Muscle of back (tissue), 11 donors: Measurements from ENCODE around the gene RFPL2. TPM values are rescaled to one million over a fixed set of nuclear protein-coding genes. Genes with fewer than 3 reads are reported as not detected.
"Not testable (repeated sequence)": the region's sequence is repeated elsewhere in the genome, so short reads cannot be mapped to it uniquely, and the experiment has no call there.

ENCODE experiments used
- DNase-seq, 3 donors: peaks; one replicate each; pipeline versions ENCODE4 v3.0.0 to v3.0.0-alpha.2; 2013
- polyA plus RNA-seq, 10 donors: library from polyadenylated mRNA; unstranded; fragments of 120-200 nt; gene quantifications; one replicate each; pipeline ENCODE4 v1.2.1, GENCODE V29; 2013; ENCODE audit not compliant: insufficient read length in 10 of 10

The RFPL2 gene
- polyA plus RNA-seq, 10 donors, result 0.14 TPM; not detected in 9

GRCh38 chr22:32164075-32164860 lies 40.6 kb downstream of the RFPL2 start:
- DNase-seq, result no peak

DNA sequence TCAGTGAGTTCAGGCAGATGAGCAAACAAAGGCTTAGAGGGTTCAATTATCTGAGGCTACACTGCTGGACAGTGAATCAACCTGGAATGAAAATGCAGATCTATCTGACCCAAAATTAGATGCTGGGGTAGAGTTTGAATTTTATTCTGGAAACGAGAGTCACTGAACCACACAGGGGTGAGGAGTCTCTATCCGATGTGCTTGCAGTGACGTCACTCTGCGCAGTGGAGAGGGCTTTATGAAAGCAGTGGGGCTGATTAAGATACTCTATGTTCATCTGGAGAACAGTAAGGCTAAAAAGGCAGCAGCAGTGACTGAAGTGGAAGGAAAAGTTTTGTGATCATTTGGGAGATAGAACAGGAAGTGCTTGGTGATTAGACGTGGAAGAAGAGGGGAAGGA lies 44.5 kb downstream of the RFPL2 start:
- not testable (repeated sequence) for DNase-seq

DNA sequence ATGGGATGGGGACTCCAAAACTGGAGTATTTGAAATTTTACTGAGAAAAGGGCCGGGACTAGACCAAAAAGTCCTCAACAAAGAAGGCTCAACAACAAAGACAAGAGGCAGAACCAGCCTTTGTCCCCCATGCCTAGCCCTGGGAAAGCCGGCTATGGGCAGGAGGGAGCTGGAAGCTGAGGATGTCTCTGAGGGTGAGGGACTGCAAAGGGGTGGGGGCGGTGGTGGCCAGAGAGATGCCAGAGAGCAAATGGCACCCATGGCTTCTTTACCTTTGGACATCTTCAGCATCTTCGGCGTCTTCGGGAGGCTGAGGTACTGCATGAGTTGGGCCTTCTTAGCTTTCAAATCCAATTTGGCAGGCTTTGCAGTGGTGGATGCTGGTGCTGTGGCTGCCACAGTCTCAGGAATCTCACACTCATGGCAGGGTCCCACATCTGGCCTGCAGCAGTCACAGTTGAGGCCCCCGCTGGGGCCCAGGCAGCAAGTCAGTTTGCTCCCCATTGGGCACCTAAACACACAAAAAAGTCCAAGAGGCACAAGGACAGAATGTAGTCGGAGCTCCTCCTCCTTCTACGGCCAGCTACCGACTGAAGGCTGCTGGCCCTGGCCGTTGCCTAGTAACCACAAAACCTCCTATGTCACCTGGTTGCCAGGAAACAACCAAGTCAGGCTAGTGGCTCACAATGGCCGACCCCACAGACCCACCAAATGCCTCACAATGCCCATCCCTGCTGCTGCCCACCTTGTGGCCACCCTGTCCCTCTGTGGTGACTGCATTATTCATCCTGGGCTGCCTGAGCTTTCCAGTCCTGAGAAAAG lies 46.0 kb downstream of the RFPL2 start, which contains the start of gene C22orf42:
TSS of gene C22orf42 (minus strand) at position 592 of the 822 bp plus-strand sequence. CDS start at position 504, 88 bp downstream.
- DNase-seq, result no peak

DNA sequence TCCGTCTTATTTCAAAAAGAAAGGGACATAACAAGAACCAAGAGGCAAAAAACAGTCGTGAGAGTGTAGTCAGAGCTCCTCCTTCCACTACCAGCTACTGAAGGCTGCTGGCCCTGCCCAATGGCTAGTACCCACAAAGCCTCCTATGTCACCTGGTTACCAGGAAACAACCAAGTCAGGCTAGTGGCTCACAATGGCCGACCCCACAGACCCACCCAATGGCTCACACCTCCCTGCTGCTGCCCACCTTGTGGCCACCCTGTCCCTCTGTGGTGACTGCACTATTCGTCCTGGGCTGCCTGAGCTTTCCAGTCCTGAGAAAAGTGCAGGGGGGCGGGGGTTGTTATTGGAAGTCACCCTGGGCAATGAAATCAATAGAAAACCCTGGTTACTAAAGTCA lies 47.2 kb downstream of the RFPL2 start:
- DNase-seq, result not testable (repeated sequence)

DNA sequence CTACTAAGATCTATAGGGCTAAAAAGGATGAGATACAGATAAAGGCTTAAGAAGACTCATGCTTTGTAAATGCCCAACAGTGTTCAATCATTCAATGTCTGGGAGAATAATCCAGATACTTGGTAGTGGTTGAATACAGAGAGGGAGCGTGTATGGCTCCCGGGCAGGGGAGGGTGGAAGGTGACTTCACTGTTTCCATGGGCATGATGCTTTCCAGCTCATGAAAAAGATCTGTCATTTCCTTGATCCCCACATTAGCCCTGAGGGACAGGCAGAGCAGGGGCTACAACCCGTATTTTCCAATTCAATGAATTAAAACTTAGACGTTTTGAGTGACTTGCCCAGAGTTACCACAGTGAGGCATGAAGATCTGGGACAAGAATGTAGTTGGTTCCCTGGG lies 50.1 kb downstream of the RFPL2 start:
- DNase-seq, result not testable (repeated sequence)

DNA sequence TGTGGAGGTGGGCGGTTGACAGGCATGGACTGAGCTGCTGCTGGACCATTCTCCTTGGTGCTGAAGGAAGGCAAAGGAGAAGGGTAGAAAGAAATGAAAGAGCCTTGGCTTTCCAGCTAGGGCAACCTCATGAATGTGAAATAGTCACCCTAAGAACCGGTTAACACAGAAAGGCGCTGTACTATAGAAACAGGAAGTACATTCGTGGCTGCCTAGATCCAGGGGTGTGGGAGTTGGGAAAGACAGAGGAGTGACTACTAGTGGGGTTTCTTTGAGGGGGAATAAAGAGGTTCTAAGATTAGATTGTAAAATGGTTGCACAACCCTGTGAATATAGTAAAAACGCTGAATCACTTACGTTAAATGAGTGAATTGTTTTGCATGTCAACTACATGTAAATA lies 53.2 kb downstream of the RFPL2 start:
- DNase-seq, result not testable (repeated sequence)

- not testable (repeated sequence) for DNase-seq
Measured at GRCh38 chr22:32150647-32151046, 54.2 kb downstream of the RFPL2 start.

- DNase-seq, result not testable (repeated sequence)
Measured at GRCh38 chr22:32148372-32148771, 56.5 kb downstream of the RFPL2 start.

- not testable (repeated sequence) for DNase-seq
Measured at GRCh38 chr22:32147128-32147527, 57.7 kb downstream of the RFPL2 start.

- peak; percentile 0 to 15 (median 4) for DNase-seq
Measured at GRCh38 chr22:32144496-32145274, 60.2 kb downstream of the RFPL2 start.

DNA sequence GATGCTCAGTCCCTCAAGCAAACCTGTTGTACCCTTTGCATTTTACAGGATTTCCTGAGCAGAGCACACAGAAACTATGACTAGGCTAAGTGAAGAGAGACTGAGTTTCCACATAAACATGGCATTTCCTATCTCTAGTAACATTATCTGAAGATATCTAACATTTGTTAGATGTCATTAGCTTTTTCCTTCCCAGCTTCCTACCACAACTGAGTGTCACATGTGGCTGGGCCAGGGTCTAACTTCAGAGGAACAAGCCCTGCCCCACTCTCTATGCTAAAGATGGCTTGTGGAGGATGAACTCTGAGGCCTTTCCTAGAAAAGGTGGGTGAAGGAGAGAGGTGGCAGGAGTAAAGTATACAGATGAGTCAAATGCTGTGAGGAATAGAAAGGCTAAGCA lies 62.3 kb downstream of the RFPL2 start:
- no peak for DNase-seq

- not testable (repeated sequence) for DNase-seq
Measured at GRCh38 chr22:32140688-32141087, 64.2 kb downstream of the RFPL2 start.

Other genes starting within 250 kb of the RFPL2 start
- 1 to 10 TPM; 1.5 to 6.1 (median 2.3) TPM for gene SLC5A1, start 161.8 kb downstream of the RFPL2 start, polyA plus RNA-seq
- under 1 TPM in 1 of 10 donors, not detected in 9; 0.29 TPM for gene C22orf42, start 45.8 kb downstream of the RFPL2 start, polyA plus RNA-seq
- gene SLC5A4, start 50.3 kb upstream of the RFPL2 start, polyA plus RNA-seq, result 1 to 10 TPM in 1 of 10 donors, under 1 TPM in 9; 0.36 to 2.1 (median 0.58) TPM
- not detected for gene RFPL3, start 152.8 kb upstream of the RFPL2 start, polyA plus RNA-seq
- gene RTCB, start 207.2 kb upstream of the RFPL2 start, polyA plus RNA-seq, result 10 to 100 TPM; 52.5 to 68.0 (median 60.7) TPM